Spleen (tissue), 11 donors: ENCODE measurements around the gene SLFN14. TPM values are rescaled to one million over a fixed set of nuclear protein-coding genes. Genes with fewer than 3 reads are reported as not detected.

Experiments used
- DNase-seq: peaks from one replicate; pipeline ENCODE4 v3.0.0-alpha.2; 2020
- H3K27ac ChIP-seq, 8 donors: fragments of 200-600 bp; sonication (generic) in 7 of 8; 1 replicate in 4 of 8; 2 replicates in 4 of 8; pipeline versions ENCODE4 v1.5.0 to v1.8.0; 2016 to 2021; ENCODE audit warnings: inconsistent platforms in 4 of 8, mild to moderate bottlenecking in 4 of 8, moderate library complexity in 1 of 8
- H3K27me3 ChIP-seq, 7 donors: fragments of 200-600 bp; sonication (generic) in 6 of 7; replicated peaks in 1 of 7; 1 replicate in 4 of 7; 2 replicates in 3 of 7; pipeline versions ENCODE4 v1.5.0 to v1.8.0; 2016 to 2021; ENCODE audit warnings: inconsistent platforms in 3 of 7, mild to moderate bottlenecking in 1 of 7
- H3K36me3 ChIP-seq, 6 donors: fragments of 200-600 bp; sonication (generic) in 5 of 6; 1 replicate in 4 of 6; 2 replicates in 2 of 6; pipeline versions ENCODE4 v1.5.0 to v1.8.0; 2016 to 2021; ENCODE audit warnings: inconsistent platforms in 2 of 6
- H3K4me1 ChIP-seq, 6 donors: fragments of 200-600 bp; sonication (generic) in 5 of 6; 1 replicate in 3 of 6; 2 replicates in 3 of 6; pipeline versions ENCODE4 v1.5.0 to v1.8.0; 2016 to 2021; ENCODE audit warnings: inconsistent platforms in 3 of 6
- H3K4me3 ChIP-seq, 8 donors: fragments of 200-600 bp; sonication (generic) in 7 of 8; 1 replicate in 4 of 8; 2 replicates in 4 of 8; pipeline versions ENCODE4 v1.5.0 to v1.8.0; 2016 to 2021; ENCODE audit warnings: inconsistent platforms in 4 of 8, mild to moderate bottlenecking in 4 of 8, moderate library complexity in 2 of 8
- H3K9me3 ChIP-seq, 8 donors: fragments of 200-600 bp; sonication (generic) in 7 of 8; 1 replicate in 4 of 8; 2 replicates in 4 of 8; pipeline versions ENCODE4 v1.5.0 to v1.8.0; 2016 to 2021; ENCODE audit warnings: inconsistent platforms in 4 of 8
- POLR2A ChIP-seq, 3 donors: fragments of 450-650 bp; IDR thresholded peaks; one replicate each; pipeline ENCODE4 v1.5.1; 2017; ENCODE audit warnings: antibody characterized with exemption in 3 of 3, mild to moderate bottlenecking in 1 of 3
- POLR2AphosphoS5 ChIP-seq, 3 donors: sonication (generic); formaldehyde crosslinking; IDR thresholded peaks; one replicate each; pipeline ENCODE4 v1.5.1; 2017; ENCODE audit warnings: antibody characterized with exemption in 3 of 3
- WGBS, 5 donors: extraction: QIAGEN DNeasy Blood & Tissue Kit in 3 of 5; methylation state at CpG; one replicate each; pipeline versions ENCODE4 v1.1.5 to v1.1.7; 2013 to 2018; 5-methylcytosine and 5-hydroxymethylcytosine counted together
- intact Hi-C: fragments of 100-400 bp; cut with DNase I; formaldehyde crosslinking; loops from one replicate; pipeline ENCODE4 v1.15.0; 2023; ENCODE audit warnings: low total_unique reads
- polyA plus RNA-seq, 3 donors: library from polyadenylated mRNA; stranded (reverse); fragments of 200-250 nt; gene quantifications; one replicate each; pipeline ENCODE4 v1.2.1, GENCODE V29; 2013
- total RNA-seq, 7 donors: library from RNA; depleted of rRNA in 3 of 7; stranded (reverse); fragments of >200 nt in 3 of 7; fragmentation: NEBNext Ultra II Directional in 4 of 7; extraction: Animal tissue kit (Norgen Biotek cat#: 25700) in 4 of 7; gene quantifications; one replicate each; pipeline versions ENCODE4 v1.1.0 to v1.2.1, GENCODE V29; 2016 to 2021
- TF ChIP-seq, protein P1 (sequence below), 11 experiments: fragments of 200-600 bp in 7 of 11; fragments of 450-650 bp in 4 of 11; sonication (generic) in 4 of 11; IDR thresholded peaks in 8 of 11; conservative IDR thresholded peaks in 3 of 11; 1 replicate in 7 of 11; 2 replicates in 4 of 11; pipeline versions ENCODE4 v1.4.0 to v1.8.0; 2016 to 2021; ENCODE audit warnings: antibody characterized with exemption in 11 of 11, inconsistent platforms in 4 of 11, mild to moderate bottlenecking in 1 of 11
- donor health status: healthy with polysubstance abuse.
- donor health status: DM: no; HTN: no; CAD: no; lungs with moderate emphysema.
- donor health status: DM: no; HTN: no; CAD: no.
- donor health status: Bipolar disorder and iron deficiency.
- donor health status: healthy.
- donor health status: DM: no; HTN: no; CAD: no.
- donor health status: DM: yes; HTN: yes; CAD: no.

The SLFN14 gene
- total and polyA plus RNA-seq, 10 donors: 0.03 to 6.2 (median 0.52) TPM; not detected in 1

DNA sequence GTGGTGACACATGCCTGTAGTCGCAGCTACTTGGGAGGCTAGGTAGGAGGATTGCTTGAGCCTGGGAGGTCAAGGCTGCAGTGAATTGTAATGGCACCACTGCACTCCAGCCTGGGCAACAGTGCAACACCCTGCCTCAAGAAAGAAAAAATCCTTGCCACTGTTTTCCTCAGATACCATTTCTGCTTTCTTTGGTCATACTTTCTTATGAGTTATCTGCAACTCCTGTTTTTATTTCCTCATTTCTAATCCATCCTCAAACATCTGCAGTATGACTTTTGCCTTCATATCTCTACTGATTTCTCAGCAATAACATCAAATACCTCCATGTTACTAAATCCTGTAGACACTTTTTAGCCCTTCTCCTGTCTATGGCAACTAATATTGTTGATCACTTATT is 23.4 kb upstream of the SLFN14 start:
- Histone ChIP-seq H3K27ac (no peak overlapping the region), H3K27me3 (no peaks in the 10 kb centered on the region), H3K4me1 (peaks cover 14 to 31% (median 23%) of the 10 kb centered on the region in 6 donors), H3K4me3 (no peak overlapping the region), H3K9me3 (no peaks in the 10 kb centered on the region), H3K36me3 (no peaks in the 10 kb centered on the region)
- intact Hi-C loops: no loop called here
- no peak for TF ChIP-seq POLR2A (IDR thresholded peaks at IDR 0.05)
- TF ChIP-seq, protein P1, sequence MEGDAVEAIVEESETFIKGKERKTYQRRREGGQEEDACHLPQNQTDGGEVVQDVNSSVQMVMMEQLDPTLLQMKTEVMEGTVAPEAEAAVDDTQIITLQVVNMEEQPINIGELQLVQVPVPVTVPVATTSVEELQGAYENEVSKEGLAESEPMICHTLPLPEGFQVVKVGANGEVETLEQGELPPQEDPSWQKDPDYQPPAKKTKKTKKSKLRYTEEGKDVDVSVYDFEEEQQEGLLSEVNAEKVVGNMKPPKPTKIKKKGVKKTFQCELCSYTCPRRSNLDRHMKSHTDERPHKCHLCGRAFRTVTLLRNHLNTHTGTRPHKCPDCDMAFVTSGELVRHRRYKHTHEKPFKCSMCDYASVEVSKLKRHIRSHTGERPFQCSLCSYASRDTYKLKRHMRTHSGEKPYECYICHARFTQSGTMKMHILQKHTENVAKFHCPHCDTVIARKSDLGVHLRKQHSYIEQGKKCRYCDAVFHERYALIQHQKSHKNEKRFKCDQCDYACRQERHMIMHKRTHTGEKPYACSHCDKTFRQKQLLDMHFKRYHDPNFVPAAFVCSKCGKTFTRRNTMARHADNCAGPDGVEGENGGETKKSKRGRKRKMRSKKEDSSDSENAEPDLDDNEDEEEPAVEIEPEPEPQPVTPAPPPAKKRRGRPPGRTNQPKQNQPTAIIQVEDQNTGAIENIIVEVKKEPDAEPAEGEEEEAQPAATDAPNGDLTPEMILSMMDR (IDR thresholded peaks at IDR 0.05 in 8 of 11, conservative IDR thresholded peaks at IDR 0.05 in 3 of 11): no peak
- no peak for TF ChIP-seq POLR2AphosphoS5 (IDR thresholded peaks at IDR 0.05)
- DNase-seq: no peak
- WGBS, 5 donors: 71 to 100% (median 82%) methylated on average over 1 of the region's 1 CpG

DNA sequence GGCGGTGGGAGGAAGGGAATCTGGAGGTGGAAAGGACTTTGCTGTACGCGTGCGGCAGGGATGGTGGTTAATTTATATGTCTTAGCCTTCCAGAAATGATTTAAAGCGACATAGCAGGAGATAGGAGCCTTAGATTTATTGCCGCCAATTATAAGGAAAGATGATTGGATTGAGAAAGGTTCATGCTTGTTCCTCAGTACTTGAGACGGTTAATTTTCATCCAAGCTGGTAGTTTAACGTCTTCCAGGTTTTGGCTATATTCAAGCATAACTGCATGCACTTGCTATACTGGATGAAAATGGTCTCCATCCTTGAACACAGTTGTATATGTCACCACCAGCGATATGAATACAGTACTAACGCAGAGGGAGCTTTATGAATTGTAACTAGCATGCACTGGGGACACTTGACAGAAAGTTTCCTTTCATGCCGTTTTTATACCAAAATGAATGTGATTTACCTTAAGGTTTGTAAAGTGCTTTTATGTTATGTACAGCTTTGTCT is 18.4 kb upstream of the SLFN14 start:
- WGBS, 5 donors: 2 to 6% (median 3%) methylated on average over 11 of the region's 11 CpGs
- TF ChIP-seq POLR2AphosphoS5 (IDR thresholded peaks at IDR 0.05) (no peak), POLR2A (IDR thresholded peaks at IDR 0.05) (no peak)
- H3K4me3 ChIP-seq: peak overlapping the region; percentile 53 to 75 (median 58)
- peak overlapping the region; percentile 88 to 95 (median 92) for H3K27ac ChIP-seq
- H3K4me1 ChIP-seq: peaks cover 14 to 31% (median 22%) of the 10 kb centered on the region in 6 donors
- intact Hi-C loops: no loop called here
- no peaks in the 10 kb centered on the region for H3K9me3 ChIP-seq
- peaks cover 0 to 23% (median 12%) of the 10 kb centered on the region in 6 donors for H3K36me3 ChIP-seq
- no peak for DNase-seq
- no peaks in the 10 kb centered on the region for H3K27me3 ChIP-seq

DNA sequence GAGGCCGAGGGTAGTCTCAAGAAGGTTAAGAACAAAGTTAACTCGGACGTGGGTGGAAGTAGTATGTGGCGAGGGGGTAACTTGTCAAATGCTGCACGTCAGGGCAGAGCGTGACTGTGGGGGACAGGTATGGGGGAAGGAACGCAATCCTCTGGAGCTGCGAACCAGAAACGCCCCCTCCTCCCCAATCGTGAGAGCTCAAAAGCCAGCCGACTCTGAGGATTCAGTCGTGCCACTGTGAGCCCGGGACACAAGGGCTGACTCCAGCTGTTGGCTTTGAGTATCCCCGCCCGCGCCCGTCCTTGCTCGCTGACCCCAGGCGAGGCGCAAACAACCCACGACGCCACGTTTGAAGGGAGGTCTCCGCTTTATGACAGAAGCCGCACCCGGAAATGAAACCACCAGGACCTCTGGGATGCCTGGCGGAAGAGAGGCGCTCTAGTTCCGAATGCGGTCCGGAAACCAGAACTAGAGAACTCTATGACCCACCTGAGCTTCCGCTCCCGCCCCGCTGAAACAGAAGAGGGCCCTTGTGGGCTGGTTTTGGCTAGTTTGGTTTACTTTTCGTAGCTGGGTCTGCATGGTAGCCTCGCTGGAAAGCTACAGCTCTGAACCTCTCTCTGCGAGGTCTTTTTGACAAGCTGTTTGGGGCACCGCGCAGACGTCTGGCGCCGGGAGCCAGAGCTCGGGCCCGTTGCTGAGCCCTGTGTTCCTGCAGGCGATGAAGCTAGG is 17.7 kb upstream of the SLFN14 start, which contains the start of gene PEX12:
Gene PEX12 (minus strand): TSS at position 375 of the 732 bp plus-strand sequence. CDS start 550 bp downstream, outside the sequence.
- no peaks in the 10 kb centered on the region for H3K9me3 ChIP-seq
- peak within 1 kb of the TSS; percentile 88 to 95 (median 92) for H3K27ac ChIP-seq
- TF ChIP-seq, protein P1 (IDR thresholded peaks at IDR 0.05 in 8 of 11, conservative IDR thresholded peaks at IDR 0.05 in 3 of 11): peak in 2 of 11 experiments; percentile 19 to 22
- TF ChIP-seq POLR2AphosphoS5 (IDR thresholded peaks at IDR 0.05) (peak; percentile 93 to 97 (median 94)), POLR2A (IDR thresholded peaks at IDR 0.05) (peak in 2 of 3 donors; percentile 8 to 54)
- WGBS, 5 donors: 0% methylated on average over 43 to 45 of the region's 45 CpGs
- H3K4me3 ChIP-seq: peak within 1 kb of the TSS; percentile 53 to 75 (median 58)
- H3K27me3 ChIP-seq: no peaks in the 10 kb centered on the region
- intact Hi-C loops: no loop called here
- peak; percentile 95 for DNase-seq
- peaks cover 0 to 29% (median 17%) of the 10 kb centered on the region in 6 donors for H3K36me3 ChIP-seq
- peaks cover 14 to 31% (median 22%) of the 10 kb centered on the region in 6 donors for H3K4me1 ChIP-seq

DNA sequence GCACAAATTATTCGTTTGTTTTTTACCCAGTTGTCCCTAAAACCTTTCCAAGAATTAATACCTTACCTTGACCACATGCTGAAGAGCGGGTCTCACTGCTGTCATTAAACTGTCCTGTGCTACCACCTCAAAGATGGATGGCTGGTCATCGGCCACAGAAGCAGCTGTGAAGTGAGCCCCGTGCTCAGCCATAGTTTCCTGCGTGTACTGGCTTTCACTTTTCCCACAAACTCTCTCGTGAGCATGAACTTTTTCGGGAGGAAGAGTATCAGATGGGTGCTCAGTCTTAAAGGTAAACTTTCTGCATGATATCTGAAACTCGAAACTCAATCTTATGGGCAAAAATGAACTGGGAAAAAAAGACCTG is 17.2 kb upstream of the SLFN14 start:
- H3K4me3 ChIP-seq: peak overlapping the region; percentile 53 to 75 (median 58)
- H3K4me1 ChIP-seq: peaks cover 14 to 31% (median 22%) of the 10 kb centered on the region in 6 donors
- peaks cover 0 to 34% (median 17%) of the 10 kb centered on the region in 6 donors for H3K36me3 ChIP-seq
- no peaks in the 10 kb centered on the region for H3K27me3 ChIP-seq
- H3K9me3 ChIP-seq: no peaks in the 10 kb centered on the region
- TF ChIP-seq POLR2AphosphoS5 (IDR thresholded peaks at IDR 0.05): no peak
- H3K27ac ChIP-seq: peak overlapping the region; percentile 88 to 95 (median 92)
- intact Hi-C loops: no loop called here
- 2 to 4% (median 3%) methylated on average over 8 of the region's 8 CpGs for WGBS, 5 donors
- no peak for DNase-seq

DNA sequence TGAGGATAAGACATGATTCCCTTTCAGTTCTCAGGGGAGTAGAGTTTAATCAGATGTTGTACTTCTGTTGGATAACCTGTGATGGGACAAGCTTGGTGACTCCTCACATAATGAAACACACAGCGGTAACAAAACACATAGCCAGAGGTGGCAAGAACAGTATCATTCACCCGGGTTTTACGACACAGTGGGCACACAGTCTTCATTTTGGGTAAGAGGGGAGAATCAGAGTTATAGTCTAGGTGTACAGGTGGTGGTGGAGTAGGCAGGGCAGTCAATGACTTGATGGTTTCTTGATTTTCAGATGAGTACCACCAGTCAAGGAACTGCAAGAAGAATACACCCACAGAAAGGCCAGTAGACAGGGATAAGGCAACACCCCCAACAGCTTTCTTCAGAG is 15.1 kb upstream of the SLFN14 start:
- no peak for DNase-seq
- Histone ChIP-seq H3K9me3 (no peaks in the 10 kb centered on the region), H3K27me3 (no peaks in the 10 kb centered on the region), H3K4me1 (peaks cover 14 to 43% (median 29%) of the 10 kb centered on the region in 6 donors), H3K27ac (no peak overlapping the region), H3K36me3 (peaks cover 0 to 54% (median 17%) of the 10 kb centered on the region in 6 donors), H3K4me3 (no peak overlapping the region)
- TF ChIP-seq POLR2AphosphoS5 (IDR thresholded peaks at IDR 0.05) (peak in 1 of 3 donors; percentile 16), POLR2A (IDR thresholded peaks at IDR 0.05) (no peak)
- 88 to 95% (median 93%) methylated on average over 3 of the region's 3 CpGs for WGBS, 5 donors
- intact Hi-C loops: no loop called here
